A549 treated with RU486 at 1 μM for 4 hours (cell line): ENCODE measurements around the gene PLCG1. TPM values are rescaled to one million over a fixed set of nuclear protein-coding genes. Genes with fewer than 3 reads are reported as not detected.

Source experiments
- total RNA-seq: library from RNA; stranded (reverse); fragments of 200-300 nt; extraction: Qiagen RNA extraction; gene quantifications from 5 replicates; pipeline ENCODE4 v1.2.3, GENCODE V29; 2022; ENCODE audit warnings: low read depth

Gene PLCG1
- 24.5 to 48.9 TPM (median 37.0 TPM) in 5 replicates for total RNA-seq

DNA sequence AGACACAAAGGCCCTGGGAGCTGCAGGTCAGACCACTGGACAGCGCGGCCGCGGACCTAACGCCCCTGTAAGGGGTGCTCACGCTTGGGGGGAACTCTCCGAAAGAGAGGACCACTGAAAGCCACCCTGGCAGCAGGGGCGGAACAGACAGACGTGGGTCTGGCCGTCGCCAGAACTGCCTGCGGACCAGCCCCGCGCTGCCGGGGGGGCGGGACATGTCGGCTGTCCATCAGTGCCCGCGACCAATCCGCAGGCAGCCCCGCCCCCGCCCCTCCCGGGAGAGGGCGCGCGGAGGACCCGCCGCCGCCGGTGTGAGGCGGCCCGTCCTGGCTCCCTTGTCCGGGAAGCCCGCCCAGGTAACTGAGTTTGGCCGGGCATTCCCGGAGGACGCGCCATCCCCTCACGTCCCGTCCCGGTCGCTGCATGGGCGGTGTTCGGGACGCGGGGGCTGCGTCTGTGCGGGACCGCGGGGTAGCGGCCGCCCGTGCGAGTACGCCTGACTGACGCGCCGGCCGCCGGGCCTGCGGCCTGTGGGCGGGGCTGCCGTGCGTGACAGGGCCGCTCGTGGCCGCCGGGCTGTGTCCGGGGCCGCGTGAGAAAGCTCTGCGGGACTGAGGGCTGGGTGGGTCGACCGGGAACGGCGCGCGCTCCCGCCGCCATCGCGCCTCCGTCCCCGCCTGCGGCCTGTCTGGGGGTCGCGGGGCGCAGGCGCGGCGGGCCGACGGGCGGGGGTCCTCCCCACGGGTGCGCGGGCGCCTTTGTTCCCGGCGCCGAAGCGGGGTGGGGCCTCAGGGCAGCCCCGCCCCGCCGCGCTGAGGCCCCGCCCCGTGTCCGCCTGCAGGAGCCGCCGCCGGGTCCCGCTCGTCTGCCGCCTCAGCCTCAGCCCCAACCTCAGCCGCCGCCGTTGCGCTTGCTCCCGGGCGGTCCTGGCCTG lies at the start of gene PLCG1:
Gene PLCG1 (plus strand): TSS at position 864 of the 934 bp plus-strand sequence. CDS start 99 bp downstream, outside the sequence.

Other genes starting within 250 kb of the PLCG1 start
- gene TOP1, start 108.7 kb upstream of the PLCG1 start, total RNA-seq, result 64.3 to 96.0 TPM (median 79.7 TPM) in 5 replicates
- gene ZHX3, start 180.2 kb downstream of the PLCG1 start, total RNA-seq, result 4.0 to 7.2 TPM (median 5.5 TPM) in 5 replicates
- gene LPIN3, start 203.3 kb downstream of the PLCG1 start, total RNA-seq, result 7.5 to 12.1 TPM (median 8.4 TPM) in 5 replicates
- gene EMILIN3, start 229.3 kb downstream of the PLCG1 start, total RNA-seq, result 0.25 to 0.49 TPM (median 0.40 TPM) in 5 replicates